ENCODE measurements around the gene MRPL58.

Gene MRPL58

DNA sequence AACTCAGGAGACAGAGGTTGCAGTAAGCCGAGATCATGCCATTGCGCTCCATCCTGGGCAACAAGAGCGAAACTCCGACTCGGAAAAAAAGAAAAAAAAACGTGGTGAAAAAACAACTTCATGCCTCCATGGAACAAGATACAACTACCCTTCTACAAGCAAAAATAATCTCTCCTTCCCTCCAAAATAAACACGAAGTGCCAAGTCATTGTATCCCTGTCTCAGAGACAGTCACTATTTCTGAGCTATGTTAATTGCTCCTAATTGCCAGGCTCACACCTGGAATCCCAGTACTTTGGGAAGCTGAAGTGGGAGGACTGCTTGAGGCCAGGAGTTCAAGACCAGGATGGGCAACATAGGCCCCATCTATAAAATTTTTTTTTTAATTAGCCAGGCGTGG is 56.3 kb downstream of the MRPL58 start:
- no peak for DNase-seq (ENCODE audit: extremely low read depth in 1 of 2, low read depth in 1 of 2)

DNA sequence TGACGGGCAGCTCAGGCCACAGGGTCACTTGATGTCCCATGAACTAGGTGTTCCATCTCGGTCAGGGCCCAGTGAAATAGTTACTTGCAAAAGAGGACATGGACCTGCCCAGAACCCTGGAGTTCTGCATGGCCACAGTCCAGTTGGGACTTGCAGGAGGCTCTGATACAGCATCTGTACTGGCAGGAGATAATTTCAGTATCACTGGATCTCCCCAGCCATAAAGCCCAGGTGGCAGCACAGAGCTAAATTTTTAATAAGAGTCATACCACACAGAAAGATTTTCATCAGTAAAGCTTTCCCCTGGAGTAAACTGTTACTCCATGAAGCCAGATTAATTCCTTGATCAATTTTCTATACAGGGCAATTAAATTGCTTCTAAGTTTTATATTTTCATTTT is 57.3 kb downstream of the MRPL58 start:
- no peak for DNase-seq (ENCODE audit: extremely low read depth in 1 of 2, low read depth in 1 of 2)

Data from stimulated activated CD8-positive, alpha-beta memory T cell treated with anti-CD3 and anti-CD28 coated beads, Interleukin-7, amount 100 ng/mL, for 48 hours (primary cell).